NOMO-1 treated with DMSO at 0.1 percent for 48 hours (cell line): ENCODE results near the gene KIT.
"Not testable (repeated sequence)": the region's sequence is repeated elsewhere in the genome, so short reads cannot be mapped to it uniquely, and the experiment has no call there.

Experiments used
- DNase-seq: peaks from one replicate; lab custom pipeline; 2025; ENCODE audit not compliant: unreplicated experiment; lab: John Stamatoyannopoulos, UW

KIT gene

DNA sequence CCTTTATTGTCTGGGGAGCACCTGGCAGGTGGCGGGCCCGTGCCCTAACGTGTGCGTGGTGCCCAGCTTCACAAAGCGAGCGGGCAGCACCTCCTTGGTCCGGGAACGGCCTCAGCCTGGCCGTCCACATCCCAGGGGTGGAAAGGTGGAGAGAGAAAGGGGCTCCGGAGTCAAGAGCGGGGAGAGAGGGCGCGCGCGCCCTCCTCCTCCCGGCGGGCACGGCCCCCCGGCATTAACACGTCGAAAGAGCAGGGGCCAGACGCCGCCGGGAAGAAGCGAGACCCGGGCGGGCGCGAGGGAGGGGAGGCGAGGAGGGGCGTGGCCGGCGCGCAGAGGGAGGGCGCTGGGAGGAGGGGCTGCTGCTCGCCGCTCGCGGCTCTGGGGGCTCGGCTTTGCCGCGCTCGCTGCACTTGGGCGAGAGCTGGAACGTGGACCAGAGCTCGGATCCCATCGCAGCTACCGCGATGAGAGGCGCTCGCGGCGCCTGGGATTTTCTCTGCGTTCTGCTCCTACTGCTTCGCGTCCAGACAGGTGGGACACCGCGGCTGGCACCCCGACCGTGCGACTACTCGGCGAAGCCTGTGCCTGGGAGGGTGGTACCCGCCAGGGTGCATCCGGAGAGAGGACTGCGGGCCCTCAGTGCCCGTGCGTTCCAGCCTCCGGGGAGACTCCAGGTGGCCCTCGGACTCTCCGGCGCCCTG lies at the start of gene KIT:
KIT (plus strand) TSS at position 407 of the 701 bp plus-strand sequence; CDS start at position 465, 58 bp downstream.
- DNase-seq = peak; percentile 42

- DNase-seq = no peak
These were observed 48.4 kb upstream of the KIT start for GRCh38 chr4:54609310-54609709.

DNA sequence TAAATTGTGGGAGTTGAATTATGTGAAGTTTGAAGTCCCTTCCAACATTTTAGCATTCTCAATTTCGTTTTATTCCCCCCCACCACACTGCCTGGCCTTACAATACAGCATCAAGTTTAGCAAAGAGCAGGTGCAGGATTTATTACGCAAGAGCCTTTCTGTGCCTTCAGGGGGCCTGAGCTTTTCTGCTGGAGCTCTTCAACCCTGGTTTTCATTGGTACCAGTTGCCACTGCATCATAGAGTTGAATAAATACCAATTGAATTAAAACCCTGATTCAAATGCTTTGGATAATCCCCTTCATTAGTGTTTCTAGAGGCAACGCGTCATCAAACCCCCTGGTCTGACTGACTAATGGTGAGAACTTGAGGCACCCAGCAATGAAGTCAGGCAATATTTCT lies 43.6 kb upstream of the KIT start:
- no peak for DNase-seq

DNA sequence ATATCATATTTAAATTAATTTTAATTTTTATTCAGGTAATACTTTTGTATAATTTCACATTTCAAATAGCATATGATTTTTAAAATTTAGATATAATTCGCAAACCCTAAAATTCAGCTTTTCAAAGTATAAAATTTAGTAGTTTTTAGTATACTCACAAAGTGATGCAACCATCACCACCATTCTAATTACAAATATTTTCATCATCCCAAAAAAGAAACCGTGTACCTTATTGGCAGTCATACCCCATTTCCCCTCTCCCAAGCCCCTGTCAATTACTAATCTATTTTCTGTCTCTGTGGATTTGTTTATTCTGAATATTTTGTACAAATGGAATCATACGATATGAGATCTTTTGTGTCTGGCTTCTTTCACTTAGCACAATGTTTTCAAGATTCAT lies 37.0 kb upstream of the KIT start:
- DNase-seq = no peak

DNA sequence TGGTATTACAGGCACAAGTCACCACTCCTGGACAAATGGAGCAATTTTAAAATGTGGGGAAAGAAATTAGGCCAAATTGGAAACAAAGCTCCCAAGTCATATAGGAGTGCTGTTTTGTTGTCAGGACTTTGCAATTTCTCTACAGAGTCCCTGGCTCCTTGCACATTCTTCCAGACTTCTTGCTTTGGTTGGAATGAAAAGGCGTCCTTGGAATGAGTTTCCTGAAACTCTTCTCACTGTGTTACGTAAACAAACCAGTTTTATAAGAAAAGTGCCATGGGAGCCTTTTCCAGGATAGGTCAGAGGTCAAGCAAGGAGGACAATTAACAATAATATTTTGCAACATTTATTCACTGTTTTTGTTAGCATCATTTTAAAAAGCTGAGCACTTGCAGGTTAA lies 32.4 kb upstream of the KIT start:
- DNase-seq = no peak

- no peak for DNase-seq
These were observed 31.6 kb upstream of the KIT start for GRCh38 chr4:54626113-54626512.

DNA sequence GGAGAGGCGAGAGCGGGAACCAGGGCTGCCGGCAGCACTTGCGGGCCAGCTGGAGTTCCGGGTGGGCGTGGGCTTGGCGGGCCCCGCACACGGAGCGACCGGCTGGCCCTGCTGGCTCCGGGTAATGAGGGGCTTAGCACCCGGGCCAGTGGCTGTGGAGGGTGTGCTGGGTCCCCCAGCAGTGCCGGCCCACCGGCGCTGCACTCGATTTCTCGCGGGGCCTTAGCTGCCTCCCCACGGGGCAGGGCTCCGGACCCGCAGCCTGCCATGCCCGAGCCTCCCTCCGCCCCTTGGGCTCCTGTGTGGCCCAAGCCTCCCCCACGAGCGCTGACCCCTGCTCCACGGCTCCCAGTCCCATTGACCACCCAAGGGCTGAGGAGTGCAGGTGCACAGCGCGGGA lies 25.2 kb upstream of the KIT start:
- no peak for DNase-seq

GRCh38 chr4:54633102-54633740 lies 24.5 kb upstream of the KIT start:
- not testable (repeated sequence) for DNase-seq

DNA sequence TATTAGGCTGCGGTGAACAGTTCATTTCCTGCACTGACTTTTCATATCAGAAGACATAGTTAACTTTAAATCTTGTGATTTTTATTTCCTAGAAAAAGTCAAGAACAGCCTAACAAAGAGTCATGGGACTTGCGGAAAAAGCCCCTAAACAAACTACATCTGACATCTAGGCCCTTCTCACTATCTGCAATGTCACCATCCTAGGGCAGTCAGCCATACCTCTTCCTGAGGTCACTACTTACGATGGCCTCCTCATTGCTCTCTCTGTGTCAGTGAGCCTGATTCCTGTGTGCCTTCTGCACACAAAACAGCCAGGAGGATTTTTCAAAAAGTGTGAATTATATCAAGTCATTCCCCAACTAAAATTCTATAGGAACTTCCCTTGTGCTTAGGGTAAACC lies 22.4 kb upstream of the KIT start:
- no peak for DNase-seq

GRCh38 chr4:54637325-54637724 lies 20.4 kb upstream of the KIT start:
- DNase-seq = no peak

DNA sequence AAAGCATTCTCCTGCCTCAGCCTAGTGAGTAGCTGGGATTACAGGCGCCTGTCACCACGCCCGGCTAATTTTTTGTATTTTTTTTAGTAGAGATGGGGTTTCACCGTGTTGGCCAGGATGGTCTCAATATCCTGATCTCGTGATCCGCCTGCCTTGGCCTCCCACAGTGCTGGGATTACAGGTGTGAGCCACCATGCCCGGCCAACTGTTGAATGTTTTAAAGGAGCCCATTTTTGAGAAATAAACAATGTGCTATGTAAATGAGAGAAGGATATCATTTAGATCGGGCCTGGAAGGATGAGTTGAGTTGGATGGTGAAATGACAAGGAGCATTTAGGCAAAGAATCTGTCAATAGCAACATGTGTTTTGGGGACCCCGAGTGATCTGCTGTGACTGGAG lies 16.7 kb upstream of the KIT start:
- DNase-seq = not testable (repeated sequence)

DNA sequence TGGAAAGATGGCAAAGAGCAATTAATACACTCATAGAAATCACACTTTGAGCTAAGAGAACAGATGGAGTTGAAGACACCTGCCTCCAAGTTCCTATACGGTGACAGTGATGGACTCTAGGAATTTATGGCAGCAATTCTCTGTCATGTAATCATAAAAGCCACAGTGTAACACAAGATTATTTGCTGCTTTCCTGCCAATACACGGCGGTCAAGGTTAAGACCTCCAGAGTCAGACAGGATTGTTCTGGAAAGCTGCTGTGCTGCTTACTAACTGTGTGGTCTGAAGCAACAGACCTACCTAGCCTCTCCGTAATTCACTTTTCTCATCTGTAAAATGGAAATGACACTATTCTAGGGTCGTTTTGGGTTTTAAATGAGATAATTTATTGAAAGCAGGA lies 14.6 kb upstream of the KIT start:
- DNase-seq = no peak

GRCh38 chr4:54643958-54644751 lies 13.6 kb upstream of the KIT start:
- DNase-seq = no peak

DNA sequence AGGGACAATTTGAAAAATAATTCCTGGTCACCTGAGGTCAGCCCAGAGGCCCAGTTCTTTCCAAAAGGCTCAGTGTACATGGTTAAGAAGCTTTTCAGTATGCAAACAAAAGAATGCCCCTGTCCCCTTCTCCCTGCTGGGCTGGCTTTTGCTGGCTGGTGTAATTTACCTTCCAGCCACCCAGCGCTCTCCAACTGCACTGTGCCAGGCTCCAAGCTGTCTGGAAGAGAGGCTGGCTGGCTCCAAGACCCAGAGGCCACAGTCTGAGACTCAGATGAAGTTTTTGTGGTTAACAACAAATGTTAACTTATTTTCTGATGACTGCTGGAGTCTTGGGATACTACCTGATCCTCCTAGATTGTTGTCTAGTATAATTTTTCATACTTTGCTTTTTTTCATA lies 11.9 kb upstream of the KIT start:
- DNase-seq = no peak

DNA sequence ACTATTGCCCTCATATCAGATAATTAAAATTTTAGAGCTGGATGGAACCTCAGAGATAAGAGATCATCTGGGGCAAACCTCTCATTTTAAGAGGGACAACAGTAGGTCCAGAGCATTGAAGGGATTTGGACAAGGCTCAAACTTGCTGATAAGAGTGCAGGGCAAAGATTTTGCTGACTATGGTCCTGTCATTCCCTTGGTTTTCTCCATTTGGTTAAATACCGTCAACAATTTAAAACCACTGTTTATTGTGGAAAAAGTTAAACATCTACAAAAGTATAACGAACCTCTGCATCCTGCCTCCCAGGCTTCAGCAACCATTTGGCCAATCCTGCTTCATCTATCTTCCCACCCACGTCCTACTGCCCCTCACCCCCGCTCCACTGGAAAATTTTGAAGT lies 10.7 kb upstream of the KIT start:
- no peak for DNase-seq

- no peak for DNase-seq
These were observed 6.7 kb upstream of the KIT start for GRCh38 chr4:54651050-54651449.

DNA sequence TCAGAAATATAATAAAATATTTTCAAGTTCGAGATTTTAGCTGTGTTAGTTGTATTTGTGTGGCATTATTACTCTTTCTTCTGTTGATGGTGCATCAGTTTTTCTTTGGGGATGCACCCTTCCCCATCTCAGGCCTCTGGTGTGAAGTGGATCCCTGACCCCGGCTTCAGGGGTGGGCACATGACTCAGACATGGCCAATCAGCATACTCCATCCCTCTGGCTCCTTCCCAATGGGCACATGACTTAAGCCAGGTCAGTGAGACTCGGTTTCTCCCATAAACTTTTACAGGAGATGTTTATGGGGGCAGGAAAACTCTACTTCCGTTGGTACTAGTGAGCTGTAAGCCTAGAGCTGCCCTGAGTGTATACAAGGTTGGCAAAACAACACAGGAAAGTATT lies 3.0 kb upstream of the KIT start:
- DNase-seq = no peak

- DNase-seq = no peak
These were observed 589 bp upstream of the KIT start for GRCh38 chr4:54657185-54657550.

GRCh38 chr4:54658252-54659093 lies 716 bp downstream of the KIT start:
- peak; percentile 64 for DNase-seq

- peak; percentile 22 for DNase-seq
These were observed 1.6 kb downstream of the KIT start for GRCh38 chr4:54659313-54659712.
